SW480 (cell line): ENCODE data around the gene BHLHA9.
"Not testable (repeated sequence)": the region's sequence is repeated elsewhere in the genome, so short reads cannot be mapped to it uniquely, and the experiment has no call there.

Experiments used
- DNase-seq: peaks from one replicate; pipeline ENCODE4 v3.0.0-alpha.2; 2016; ENCODE audit warnings: low spot score

BHLHA9 gene

DNA sequence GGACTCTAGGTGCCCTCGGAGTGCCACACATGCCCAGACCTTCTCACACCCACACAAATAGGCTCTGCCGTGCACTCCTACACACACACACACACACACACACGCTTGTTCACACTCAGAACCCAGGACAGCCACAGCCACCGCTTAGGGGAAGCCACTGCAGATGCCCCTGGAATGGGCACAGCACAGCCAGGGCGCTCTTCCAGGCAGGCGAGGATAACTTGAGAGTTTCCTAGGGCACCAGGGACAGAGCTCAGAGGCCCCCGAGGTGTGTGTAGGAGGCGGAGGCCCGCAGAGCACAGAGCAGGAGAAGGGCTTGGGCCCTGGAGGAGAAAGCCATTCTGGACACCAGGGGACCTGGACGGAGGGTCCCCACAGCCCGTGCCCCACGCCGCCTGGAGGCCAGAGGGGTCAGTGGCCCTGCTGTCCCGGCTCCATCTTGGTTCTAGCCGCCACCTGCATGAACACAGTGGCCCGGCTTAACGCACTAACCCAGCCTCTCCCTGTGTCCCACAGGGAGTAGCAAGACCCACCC, 30.2 kb downstream of the BHLHA9 start:
- no peak for DNase-seq

DNA sequence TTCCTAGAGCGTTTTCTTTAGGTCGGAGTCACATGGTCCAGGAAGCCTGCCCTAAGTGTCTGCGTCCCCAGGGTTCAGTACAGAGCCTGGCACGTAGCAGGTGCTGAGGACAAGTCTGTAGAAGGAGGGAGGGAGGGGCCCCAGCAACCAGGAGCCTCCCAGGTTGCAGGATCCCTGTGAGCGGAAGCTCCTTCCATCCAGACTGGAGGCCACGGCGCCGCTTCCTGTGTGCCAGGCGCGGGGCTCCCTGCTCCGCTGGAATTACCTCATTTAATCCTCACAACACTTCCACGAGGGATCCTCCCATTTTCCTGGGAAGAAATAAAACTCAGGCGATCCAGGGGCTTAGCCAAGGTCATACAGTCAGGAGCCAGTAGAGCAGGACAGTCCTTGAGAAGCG, 31.3 kb downstream of the BHLHA9 start:
- DNase-seq, result no peak

- DNase-seq, result no peak
Measured at GRCh38 chr17:1302761-1303160, 32.5 kb downstream of the BHLHA9 start.

- no peak for DNase-seq
Measured at GRCh38 chr17:1304522-1304921, 34.3 kb downstream of the BHLHA9 start.

GRCh38 chr17:1304962-1305563, 34.8 kb downstream of the BHLHA9 start:
- DNase-seq, result no peak

DNA sequence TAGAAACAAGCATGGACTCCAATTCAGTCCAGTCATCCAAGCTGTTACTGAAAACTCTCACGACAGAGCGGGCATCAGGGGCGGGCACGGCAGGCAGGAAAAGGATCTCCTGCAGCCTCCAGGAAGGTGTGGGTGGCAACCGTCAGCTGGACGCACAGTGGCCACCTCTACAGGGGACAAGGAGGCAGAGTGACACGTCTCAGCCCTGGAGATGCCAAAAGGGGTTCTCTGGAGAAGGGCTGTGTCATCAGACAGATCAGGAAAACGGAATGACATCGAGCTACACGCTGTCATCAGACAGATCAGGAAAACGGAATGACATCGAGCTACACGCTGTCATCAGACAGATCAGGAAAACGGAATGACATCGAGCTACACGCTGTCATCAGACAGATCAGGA, 37.6 kb downstream of the BHLHA9 start:
- not testable (repeated sequence) for DNase-seq

DNA sequence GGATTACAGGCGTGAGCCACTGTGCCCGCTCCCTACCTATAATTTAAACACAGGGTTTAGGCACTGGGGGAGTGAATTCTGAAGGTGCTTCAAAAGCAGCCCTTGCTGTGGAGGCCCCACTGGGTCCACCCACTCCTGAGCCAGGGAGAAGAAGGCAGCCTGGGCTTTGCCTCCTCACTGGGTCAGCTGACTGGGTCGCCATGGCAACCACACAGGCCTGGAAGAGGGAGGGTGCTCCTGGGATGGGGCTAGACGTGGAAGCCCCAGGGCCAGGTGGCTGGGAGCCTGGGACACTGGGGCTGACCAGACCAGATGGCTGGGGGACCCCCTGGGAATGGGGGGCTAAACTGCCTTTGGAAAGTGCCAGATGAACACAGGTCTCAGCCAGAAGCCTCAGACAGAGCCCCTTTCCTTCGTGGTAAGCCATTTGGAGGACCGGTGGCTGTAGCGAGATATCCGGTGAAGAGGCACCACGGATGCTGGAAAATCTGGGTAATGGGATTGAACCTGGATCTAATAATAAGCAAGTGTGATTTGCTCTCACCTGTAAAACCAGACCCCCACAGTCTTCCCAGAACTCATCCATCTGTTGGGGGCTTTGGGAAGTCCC, 42.1 kb downstream of the BHLHA9 start:
- no peak for DNase-seq

DNA sequence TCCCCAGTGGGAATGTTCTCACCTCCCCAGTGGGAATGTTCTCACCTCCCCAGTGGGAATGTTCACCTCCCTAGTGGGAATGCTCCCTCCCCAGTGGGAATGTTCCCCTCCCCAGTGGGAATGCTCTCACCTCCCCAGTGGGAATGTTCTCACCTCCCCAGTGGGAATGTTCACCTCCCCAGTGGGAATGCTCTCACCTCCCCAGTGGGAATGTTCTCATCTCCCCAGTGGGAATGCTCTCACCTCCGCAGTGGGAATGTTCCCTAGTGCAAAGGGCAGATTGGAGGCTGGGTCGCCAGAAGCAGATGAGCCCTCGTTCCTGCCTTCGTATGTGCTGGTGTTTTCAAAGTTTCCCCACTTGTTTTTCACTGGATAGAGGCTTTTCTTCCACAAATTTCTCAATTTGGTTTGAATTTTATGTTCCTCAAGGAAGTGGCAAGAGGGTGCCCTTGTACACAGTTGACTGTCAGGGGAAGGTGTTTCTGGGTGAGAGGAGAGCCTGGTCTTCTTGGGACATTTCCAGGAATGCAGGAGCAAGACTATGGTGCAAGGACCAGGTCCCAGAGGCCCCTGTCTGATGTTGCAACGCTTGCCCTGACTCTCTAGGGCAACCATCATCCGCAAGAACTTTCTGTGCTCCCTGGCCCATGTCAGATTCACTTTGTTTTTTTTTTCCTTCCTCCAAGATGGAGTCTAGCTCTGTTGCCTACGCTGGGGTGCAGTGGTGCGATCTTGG, 43.2 kb downstream of the BHLHA9 start:
- DNase-seq, result no peak

DNA sequence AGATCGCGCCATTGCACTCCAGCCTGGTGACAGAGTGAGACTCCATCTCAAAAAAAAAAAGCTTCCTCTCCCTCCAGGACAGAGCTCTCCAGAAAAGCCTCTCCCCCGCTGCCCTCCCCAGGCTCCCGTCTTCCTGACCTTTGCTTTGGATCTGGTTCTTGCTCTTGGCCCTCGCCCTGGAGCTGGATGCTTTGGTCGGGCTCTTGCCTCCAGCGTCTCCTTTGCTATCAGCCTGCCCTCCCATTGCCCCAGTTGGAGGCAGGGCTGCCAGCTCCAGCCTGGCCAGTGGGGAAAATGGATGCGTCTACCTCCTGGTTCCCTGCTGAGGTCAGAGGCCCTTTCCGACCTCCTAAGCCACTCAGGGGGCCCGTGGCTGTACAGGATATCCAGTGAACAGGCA, 45.2 kb downstream of the BHLHA9 start:
- no peak for DNase-seq

GRCh38 chr17:1315891-1316403, 45.7 kb downstream of the BHLHA9 start:
- no peak for DNase-seq
